K562 (cell line): ENCODE measurements around the gene TRIM45. TPM values are rescaled to one million over a fixed set of nuclear protein-coding genes. Genes with fewer than 3 reads are reported as not detected.
A peak's percentile ranks its signal among the peaks of the same experiment; 100 is the strongest.

Source experiments
- ATF1 ChIP-seq, 2 experiments: fragments of 450-650 bp in 1 of 2; IDR thresholded peaks; 2 replicates each; pipeline ENCODE4 v1.6.1; 2016; ENCODE audit warnings: missing compliant biosample characterization in 1 of 2, missing genetic modification characterization in 1 of 2
- BHLHE40 ChIP-seq: IDR thresholded peaks from 2 replicates; pipeline ENCODE4 v1.6.1; 2011; ENCODE audit warnings: low read length, improper control_type of control experiment
- CBX2 ChIP-seq: fragments of 200-600 bp; sonication (generic); IDR thresholded peaks from one replicate; pipeline ENCODE4 v1.6.1; 2012; ENCODE audit warnings: mild to moderate bottlenecking, low read length, inconsistent platforms; ENCODE audit not compliant: insufficient read depth, poor library complexity, severe bottlenecking
- CBX5 ChIP-seq: IDR thresholded peaks from 2 replicates; pipeline ENCODE4 v1.6.1; 2014; ENCODE audit warnings: low read depth, borderline replicate concordance
- CREB3 ChIP-seq: fragments of 450-650 bp; conservative IDR thresholded peaks from 2 replicates; pipeline ENCODE4 v1.6.1; 2016; ENCODE audit warnings: missing genetic modification characterization, low read depth, mild to moderate bottlenecking, missing compliant biosample characterization, moderate library complexity
- FOXK1 ChIP-seq: sonication (generic); formaldehyde crosslinking; IDR thresholded peaks from 2 replicates; pipeline ENCODE4 v1.8.0; 2022; ENCODE audit warnings: missing genetic modification reagents, mild to moderate bottlenecking, borderline replicate concordance
- GMEB1 ChIP-seq: fragments of 250-450 bp; sonication (Bioruptor Pico); IDR thresholded peaks from 2 replicates; pipeline ENCODE4 v1.4.0; 2020; ENCODE audit warnings: mild to moderate bottlenecking
- GTF2F1 ChIP-seq: IDR thresholded peaks from 2 replicates; pipeline ENCODE4 v1.6.1; 2011; ENCODE audit warnings: low read depth, low read length, improper control_type of control experiment
- HDAC6 ChIP-seq: IDR thresholded peaks from 2 replicates; pipeline ENCODE4 v1.6.1; 2012; ENCODE audit warnings: low read depth, mild to moderate bottlenecking, control low read depth, inconsistent platforms, low read length, moderate library complexity
- ILK ChIP-seq: fragments of 450-650 bp; IDR thresholded peaks from 2 replicates; pipeline ENCODE4 v1.6.1; 2016; ENCODE audit warnings: missing genetic modification characterization, low read depth, mild to moderate bottlenecking, missing compliant biosample characterization, moderate library complexity, borderline replicate concordance
- MITF ChIP-seq: IDR thresholded peaks from 2 replicates; pipeline ENCODE4 v1.6.1; 2014; ENCODE audit warnings: antibody characterized with exemption
- MTA1 ChIP-seq: fragments of 450-650 bp; IDR thresholded peaks from 2 replicates; pipeline ENCODE4 v1.6.1; 2017; ENCODE audit warnings: borderline replicate concordance
- NR4A1 ChIP-seq, 2 experiments: fragments of 250-450 bp in 1 of 2; fragments of 450-650 bp in 1 of 2; sonication (Bioruptor Pico) in 1 of 2; IDR thresholded peaks; 2 replicates each; pipeline versions ENCODE4 v1.4.0 to v1.6.1; 2016 to 2020; ENCODE audit warnings: mild to moderate bottlenecking in 2 of 2, missing compliant biosample characterization in 1 of 2, missing genetic modification characterization in 1 of 2, moderate library complexity in 1 of 2
- PHTF2 ChIP-seq: fragments of 250-450 bp; sonication (Bioruptor Pico); IDR thresholded peaks from 2 replicates; pipeline ENCODE4 v1.5.0; 2021; ENCODE audit warnings: mild to moderate bottlenecking
- POLR2G ChIP-seq: fragments of 200-400 bp; formaldehyde crosslinking; IDR thresholded peaks from 2 replicates; pipeline ENCODE4 v1.6.1; 2017; ENCODE audit warnings: low read depth, mild to moderate bottlenecking, antibody characterized with exemption, low read length, moderate library complexity
- STAG1 ChIP-seq: sonication (generic); formaldehyde crosslinking; IDR thresholded peaks from 2 replicates; pipeline ENCODE4 v1.5.0; 2020; ENCODE audit warnings: missing genetic modification reagents, borderline replicate concordance
- TFAP4 ChIP-seq: sonication (generic); formaldehyde crosslinking; IDR thresholded peaks from 2 replicates; pipeline ENCODE4 v1.8.0; 2022; ENCODE audit warnings: missing genetic modification reagents, mild to moderate bottlenecking, moderate library complexity, borderline replicate concordance
- XRCC4 ChIP-seq: IDR thresholded peaks from one replicate; pipeline ENCODE4 v1.6.1; 2011; ENCODE audit not compliant: insufficient read depth, insufficient read length; ENCODE audit errors: extremely low read depth
- ZFP1 ChIP-seq: fragments of 450-650 bp; formaldehyde crosslinking; IDR thresholded peaks from 2 replicates; pipeline ENCODE4 v1.4.0; 2020; ENCODE audit warnings: mild to moderate bottlenecking, mixed read lengths
- ZNF253 ChIP-seq: fragments of 250-450 bp; sonication (Bioruptor Pico); conservative IDR thresholded peaks from 2 replicates; pipeline ENCODE4 v1.6.1; 2021; ENCODE audit warnings: mild to moderate bottlenecking
- ZNF766 ChIP-seq: fragments of 200-800 bp; sonication (Bioruptor generic); conservative IDR thresholded peaks from 2 replicates; pipeline ENCODE4 v1.6.1; 2016; ENCODE audit warnings: missing genetic modification characterization, missing compliant biosample characterization
- polyA plus RNA-seq, 8 experiments: library from polyadenylated mRNA; depleted of rRNA in 4 of 8; stranded (reverse) in 5 of 8; unstranded in 3 of 8; fragments of >200 nt; fragmentation: Nextera tagmentation in 2 of 8; fragmentation: Illumina TruSeq in 1 of 8; extraction: Ambion mirVana in 2 of 8; extraction: Trizol in 1 of 8; gene quantifications; 2 replicates each; pipeline versions ENCODE4 v1.2.1 to v1.2.3, GENCODE V29; 2011 to 2014; ENCODE audit warnings: inconsistent platforms in 1 of 8, missing spikeins in 1 of 8
- total RNA-seq, 7 experiments: library from RNA; depleted of rRNA in 6 of 7; stranded (reverse); fragments of >200 nt in 6 of 7; fragmentation: Illumina TruSeq in 2 of 7; extraction: Trizol in 2 of 7; gene quantifications; 2 replicates each; pipeline versions ENCODE4 v1.2.1 to v1.2.3, GENCODE V29; 2011 to 2021; ENCODE audit warnings: low replicate concordance in 1 of 7

Gene TRIM45
- total and polyA plus RNA-seq, 9 of the 15 experiments (the other 6 are each of a cell fraction or from before 2014, with no cell fraction given) = 1.9 to 6.2 (median 3.6) TPM

GRCh38 chr1:117121589-117122329 is at the start of gene TRIM45 (continued):
- TF ChIP-seq POLR2G (peak; percentile 90), BHLHE40 (0 out of 2 replicates have a peak, but pooled peaks have one; percentile 4), MTA1 (no peak), CBX5 (no peak), ATF1 (CRISPR knock-in tag; IDR thresholded peaks at IDR 0.05) (no peak), ATF1 (tag; IDR thresholded peaks at IDR 0.05) (peak; percentile 90), TFAP4 (CRISPR knock-in tag) (peak; percentile 47), PHTF2 (CRISPR knock-in tag) (no peak), ZNF253 (CRISPR knock-in tag) (no peak), XRCC4 (no peak), STAG1 (CRISPR knock-in tag) (peak; percentile 52; the same call in 1 of the 2 replicates), GTF2F1 (no peak), GMEB1 (peak; percentile 29; the same call in 1 of the 2 replicates), ILK (tag) (no peak), NR4A1 (CRISPR knock-in tag; IDR thresholded peaks at IDR 0.05) (no peak), NR4A1 (tag; IDR thresholded peaks at IDR 0.05) (peak; percentile 84; the same call in 1 of the 2 replicates), CREB3 (no peak), CBX2 (no peak), MITF (no peak), FOXK1 (CRISPR knock-in tag) (no peak; the same call in 1 of the 2 replicates), ZNF766 (no peak), ZFP1 (CRISPR knock-in tag) (no peak), HDAC6 (no peak)
